Measurements from ENCODE around the gene ZNF341.

- TF ChIP-seq, protein P1, sequence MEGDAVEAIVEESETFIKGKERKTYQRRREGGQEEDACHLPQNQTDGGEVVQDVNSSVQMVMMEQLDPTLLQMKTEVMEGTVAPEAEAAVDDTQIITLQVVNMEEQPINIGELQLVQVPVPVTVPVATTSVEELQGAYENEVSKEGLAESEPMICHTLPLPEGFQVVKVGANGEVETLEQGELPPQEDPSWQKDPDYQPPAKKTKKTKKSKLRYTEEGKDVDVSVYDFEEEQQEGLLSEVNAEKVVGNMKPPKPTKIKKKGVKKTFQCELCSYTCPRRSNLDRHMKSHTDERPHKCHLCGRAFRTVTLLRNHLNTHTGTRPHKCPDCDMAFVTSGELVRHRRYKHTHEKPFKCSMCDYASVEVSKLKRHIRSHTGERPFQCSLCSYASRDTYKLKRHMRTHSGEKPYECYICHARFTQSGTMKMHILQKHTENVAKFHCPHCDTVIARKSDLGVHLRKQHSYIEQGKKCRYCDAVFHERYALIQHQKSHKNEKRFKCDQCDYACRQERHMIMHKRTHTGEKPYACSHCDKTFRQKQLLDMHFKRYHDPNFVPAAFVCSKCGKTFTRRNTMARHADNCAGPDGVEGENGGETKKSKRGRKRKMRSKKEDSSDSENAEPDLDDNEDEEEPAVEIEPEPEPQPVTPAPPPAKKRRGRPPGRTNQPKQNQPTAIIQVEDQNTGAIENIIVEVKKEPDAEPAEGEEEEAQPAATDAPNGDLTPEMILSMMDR (IDR thresholded peaks at IDR 0.05; ENCODE audit: control extremely low read depth in 1 of 3, insufficient read depth in 1 of 3, low read depth in 1 of 3, low read length in 3 of 3), result no peak
- TF ChIP-seq ATF2 (IDR thresholded peaks at IDR 0.05; ENCODE audit: low read length) (no peak), SIX5 (IDR thresholded peaks at IDR 0.05; ENCODE audit: low read depth, low read length) (no peak), EGR1 (IDR thresholded peaks at IDR 0.05; ENCODE audit: borderline replicate concordance, low read depth, low read length) (no peak), GTF2F1 (IDR thresholded peaks at IDR 0.05; ENCODE audit: borderline replicate concordance, low read depth, low read length) (no peak), EZH2 (IDR thresholded peaks at IDR 0.05; ENCODE audit: low read depth, low read length, severe bottlenecking) (no peak), CBX5 (IDR thresholded peaks at IDR 0.05; ENCODE audit: low read depth, low read length) (no peak), POLR2A (IDR thresholded peaks at IDR 0.05; ENCODE audit: control extremely low read depth in 1 of 2, low read depth in 2 of 2, low read length in 2 of 2) (no peak)
Measured at GRCh38 chr20:33728463-33728862, 3.3 kb upstream of the ZNF341 start.

Measured in H1 (cell line).